H1 (cell line): ENCODE data around the gene CCDC82. TPM values are rescaled to one million over a fixed set of nuclear protein-coding genes. Genes with fewer than 3 reads are reported as not detected.

Experiments used
- CTCF ChIA-PET: fragments of 300-600 bp; sonication (Branson Sonifier 250); formaldehyde crosslinking; loops from one replicate; lab custom pipeline; 2021; ENCODE audit not compliant: partially characterized antibody; lab: Charles Lee
- POLR2A ChIA-PET: fragments of 300-600 bp; sonication (Branson Sonifier 250); formaldehyde crosslinking; loops from one replicate; lab custom pipeline; 2021; ENCODE audit warnings: inconsistent platforms; ENCODE audit not compliant: partially characterized antibody; lab: Charles Lee
- DNase-seq, 2 experiments: peaks; one replicate each; pipeline versions ENCODE4 v3.0.0 to v3.0.0-alpha.2; 2010 to 2022; ENCODE audit warnings: low spot score in 2 of 2, low read depth in 1 of 2, mixed read lengths in 1 of 2
- FAIRE-seq: peaks from 2 replicates; lab custom pipeline; 2011; peaks lifted over from hg19 to GRCh38; lab: Jason Lieb, UNC
- H2AFZ ChIP-seq: 2 replicates; pipeline ENCODE4 v1.8.1; 2012; ENCODE audit warnings: low read length, inconsistent platforms
- H2AK5ac ChIP-seq: 2 replicates; pipeline ENCODE4 v1.6.1; 2013; ENCODE audit warnings: low read depth, low read length
- H2BK120ac ChIP-seq: replicated peaks from 2 replicates; pipeline ENCODE3; 2013; ENCODE audit warnings: low read depth, low read length, inconsistent platforms
- H2BK12ac ChIP-seq: 2 replicates; pipeline ENCODE4 v1.6.1; 2013; ENCODE audit warnings: low read depth, low read length
- H2BK15ac ChIP-seq: 2 replicates; pipeline ENCODE4 v1.6.1; 2013; ENCODE audit warnings: low read length
- H2BK20ac ChIP-seq: 2 replicates; pipeline ENCODE4 v1.6.1; 2013; ENCODE audit warnings: low read length
- H2BK5ac ChIP-seq: 2 replicates; pipeline ENCODE4 v1.6.1; 2013; ENCODE audit warnings: low read depth, low read length
- H3K14ac ChIP-seq: 2 replicates; pipeline ENCODE4 v1.6.1; 2013; ENCODE audit warnings: inconsistent platforms; ENCODE audit not compliant: insufficient read length
- H3K18ac ChIP-seq: 2 replicates; pipeline ENCODE4 v1.6.1; 2013; ENCODE audit warnings: low read length; ENCODE audit errors: extremely low read depth
- H3K23ac ChIP-seq: 2 replicates; pipeline ENCODE4 v1.6.1; 2013; ENCODE audit warnings: inconsistent platforms; ENCODE audit not compliant: insufficient read length
- H3K23me2 ChIP-seq: 2 replicates; pipeline ENCODE4 v1.6.1; 2013; ENCODE audit warnings: low read depth, low read length
- H3K27ac ChIP-seq: 2 replicates; pipeline ENCODE4 v1.6.1; 2011; ENCODE audit warnings: low read depth, low read length, inconsistent platforms
- H3K27me3 ChIP-seq, 4 experiments: replicated peaks in 1 of 4; 1 replicate in 1 of 4; 2 replicates in 3 of 4; pipeline versions ENCODE4 v1.6.1 to v1.8.1; 2011 to 2013; ENCODE audit warnings: low read length in 3 of 4, mild to moderate bottlenecking in 3 of 4, inconsistent platforms in 2 of 4, mixed read lengths in 2 of 4, moderate library complexity in 1 of 4; ENCODE audit not compliant: control insufficient read depth in 3 of 4, insufficient read depth in 3 of 4; ENCODE audit errors: extremely low read depth in 1 of 4
- H3K36me3 ChIP-seq, 4 experiments: 2 replicates each; pipeline versions ENCODE4 v1.6.1 to v1.8.1; 2011 to 2013; ENCODE audit warnings: mild to moderate bottlenecking in 4 of 4, low read length in 3 of 4, moderate library complexity in 2 of 4, control low read depth in 1 of 4, inconsistent platforms in 1 of 4; ENCODE audit not compliant: insufficient read depth in 4 of 4, control insufficient read depth in 2 of 4
- H3K4ac ChIP-seq: replicated peaks from 2 replicates; pipeline ENCODE3; 2013; ENCODE audit warnings: low read length, low read depth, mixed read lengths, inconsistent platforms; ENCODE audit not compliant: insufficient read length
- H3K4me1 ChIP-seq, 4 experiments: replicated peaks in 1 of 4; 1 replicate in 1 of 4; 2 replicates in 3 of 4; pipeline versions ENCODE4 v1.6.1 to v1.8.1; 2011 to 2013; ENCODE audit warnings: low read length in 3 of 4, inconsistent platforms in 2 of 4, mixed read lengths in 1 of 4; ENCODE audit not compliant: insufficient read depth in 4 of 4, control insufficient read depth in 3 of 4
- H3K4me2 ChIP-seq, 2 experiments: 2 replicates each; pipeline versions ENCODE4 v1.6.1 to v1.8.1; 2011 to 2013; ENCODE audit warnings: low read depth in 2 of 2, low read length in 2 of 2, control low read depth in 1 of 2, inconsistent platforms in 1 of 2, mild to moderate bottlenecking in 1 of 2; ENCODE audit not compliant: insufficient read depth in 1 of 2
- H3K4me3 ChIP-seq, 4 experiments: fragments of 200-600, 300-600 bp in 1 of 4; sonication (generic), shearing (Covaris generic), sonication (Bioruptor Twin) in 1 of 4; 2 replicates each; pipeline versions ENCODE4 v1.5.1 to v1.8.1; 2011 to 2016; ENCODE audit warnings: low read length in 4 of 4, low read depth in 3 of 4, control low read depth in 2 of 4, inconsistent platforms in 2 of 4, mild to moderate bottlenecking in 2 of 4, mixed read lengths in 1 of 4, moderate library complexity in 1 of 4; ENCODE audit not compliant: insufficient read depth in 2 of 4; ENCODE audit errors: extremely low read depth in 1 of 4
- H3K56ac ChIP-seq: replicated peaks from 2 replicates; pipeline ENCODE3; 2013; ENCODE audit warnings: low read depth, mild to moderate bottlenecking, mixed read lengths, low read length, inconsistent platforms; ENCODE audit not compliant: insufficient read length
- H3K79me1 ChIP-seq: 2 replicates; pipeline ENCODE4 v1.6.1; 2013; ENCODE audit warnings: low read depth, low read length, control low read depth
- H3K79me2 ChIP-seq, 2 experiments: 2 replicates each; pipeline versions ENCODE4 v1.6.1 to v1.8.1; 2012 to 2013; ENCODE audit warnings: low read length in 2 of 2, mild to moderate bottlenecking in 2 of 2, inconsistent platforms in 1 of 2; ENCODE audit not compliant: insufficient read depth in 2 of 2, control insufficient read depth in 1 of 2
- H3K9ac ChIP-seq, 4 experiments: replicated peaks in 1 of 4; 1 replicate in 1 of 4; 2 replicates in 3 of 4; pipeline versions ENCODE4 v1.6.1 to v1.8.1; 2011 to 2013; ENCODE audit warnings: low read depth in 3 of 4, low read length in 3 of 4, control low read depth in 2 of 4, mild to moderate bottlenecking in 2 of 4, moderate library complexity in 2 of 4, inconsistent platforms in 1 of 4; ENCODE audit errors: extremely low read depth in 1 of 4
- H3K9me3 ChIP-seq, 2 experiments: 2 replicates each; pipeline versions ENCODE4 v1.6.1 to v1.8.1; 2012 to 2013; ENCODE audit warnings: mild to moderate bottlenecking in 2 of 2, moderate library complexity in 2 of 2, control low read depth in 1 of 2, inconsistent platforms in 1 of 2, low read depth in 1 of 2, low read length in 1 of 2, mixed read lengths in 1 of 2; ENCODE audit not compliant: insufficient read depth in 2 of 2
- H4K20me1 ChIP-seq, 2 experiments: replicated peaks in 1 of 2; 2 replicates each; pipeline versions ENCODE3 to v1.8.1; 2011 to 2013; ENCODE audit warnings: inconsistent platforms in 2 of 2, low read length in 2 of 2, mild to moderate bottlenecking in 1 of 2; ENCODE audit not compliant: insufficient read depth in 2 of 2, control insufficient read depth in 1 of 2
- H4K5ac ChIP-seq: 2 replicates; pipeline ENCODE4 v1.6.1; 2013; ENCODE audit warnings: low read length, low read depth, mixed read lengths, inconsistent platforms; ENCODE audit not compliant: insufficient read length
- H4K8ac ChIP-seq: 2 replicates; pipeline ENCODE4 v1.8.0; 2013; ENCODE audit warnings: mild to moderate bottlenecking, moderate library complexity, low read length, inconsistent platforms; ENCODE audit not compliant: insufficient read depth; ENCODE audit errors: extremely low read depth
- H4K91ac ChIP-seq: replicated peaks from 2 replicates; pipeline ENCODE3; 2013; ENCODE audit warnings: low read length, mixed read lengths, inconsistent platforms; ENCODE audit not compliant: insufficient read length
- ATF2 ChIP-seq: IDR thresholded peaks from 2 replicates; pipeline ENCODE4 v1.6.1; 2012; ENCODE audit warnings: low read length, inconsistent platforms
- BCL11A ChIP-seq, 2 experiments: IDR thresholded peaks; one replicate each; pipeline ENCODE4 v1.6.1; 2011; ENCODE audit warnings: low read depth in 2 of 2, low read length in 2 of 2, mild to moderate bottlenecking in 2 of 2
- EP300 ChIP-seq, 2 experiments: IDR thresholded peaks; 1 replicate in 1 of 2; 2 replicates in 1 of 2; pipeline ENCODE4 v1.6.1; 2011 to 2012; ENCODE audit warnings: low read depth in 2 of 2, low read length in 2 of 2, mild to moderate bottlenecking in 2 of 2, borderline replicate concordance in 1 of 2, inconsistent platforms in 1 of 2, moderate library complexity in 1 of 2
- GABPA ChIP-seq: IDR thresholded peaks from 2 replicates; pipeline ENCODE4 v1.6.1; 2011; ENCODE audit warnings: mild to moderate bottlenecking, low read length, moderate library complexity, borderline replicate concordance; ENCODE audit not compliant: insufficient read depth
- KDM1A ChIP-seq: fragments of 200-600, 300-600 bp; sonication (generic); IDR thresholded peaks from 2 replicates; pipeline ENCODE4 v1.7.1; 2016; ENCODE audit warnings: mild to moderate bottlenecking, low read length, borderline replicate concordance
- KDM5A ChIP-seq: fragments of 200-600 bp; IDR thresholded peaks from 2 replicates; pipeline ENCODE4 v1.7.1; 2012; ENCODE audit warnings: mild to moderate bottlenecking, low read length, inconsistent platforms, mixed read lengths
- MAFK ChIP-seq: IDR thresholded peaks from 2 replicates; pipeline ENCODE4 v1.6.1; 2012; ENCODE audit warnings: low read depth, mild to moderate bottlenecking, improper control_type of control experiment, low read length
- POU5F1 ChIP-seq: IDR thresholded peaks from 2 replicates; pipeline ENCODE4 v1.6.1; 2011; ENCODE audit warnings: low read depth, mild to moderate bottlenecking, low read length, moderate library complexity
- SIN3A ChIP-seq, 2 experiments: IDR thresholded peaks in 1 of 2; conservative IDR thresholded peaks in 1 of 2; 2 replicates each; pipeline ENCODE4 v1.6.1; 2011 to 2012; ENCODE audit warnings: low read length in 2 of 2, improper control_type of control experiment in 1 of 2, low read depth in 1 of 2, mild to moderate bottlenecking in 1 of 2
- SP2 ChIP-seq: IDR thresholded peaks from 2 replicates; pipeline ENCODE4 v1.6.1; 2012; ENCODE audit warnings: mild to moderate bottlenecking, low read length, inconsistent platforms
- TCF12 ChIP-seq: IDR thresholded peaks from 2 replicates; pipeline ENCODE4 v1.6.1; 2011; ENCODE audit warnings: low read depth, mild to moderate bottlenecking, low read length
- YY1 ChIP-seq: IDR thresholded peaks from 2 replicates; pipeline ENCODE4 v1.6.1; 2011; ENCODE audit warnings: low read depth, mild to moderate bottlenecking, low read length
- WGBS, 2 experiments: shearing (Covaris generic) in 1 of 2; methylation state at CpG; one replicate each; pipeline versions ENCODE4 v1.1.6 to v1.1.7; 2013 to 2015; ENCODE audit warnings: low lambda C conversion rate in 2 of 2, mixed read lengths in 2 of 2, inconsistent platforms in 1 of 2, low coverage in 1 of 2, missing lambda C conversion rate in 1 of 2; ENCODE audit not compliant: insufficient replicate concordance in 2 of 2, insufficient coverage in 1 of 2, insufficient read length in 1 of 2; ENCODE audit errors: extremely low coverage in 1 of 2, missing lambda C conversion rate in 1 of 2; 5-methylcytosine and 5-hydroxymethylcytosine counted together
- polyA plus RNA-seq, 7 experiments: library from polyadenylated mRNA; depleted of rRNA in 3 of 7; stranded (reverse) in 5 of 7; unstranded in 2 of 7; fragments of >200 nt in 5 of 7; fragments of 200-250 nt in 2 of 7; gene quantifications; 1 replicate in 5 of 7; 2 replicates in 1 of 7; 4 replicates in 1 of 7; pipeline versions ENCODE4 v1.2.1 to v1.2.3, GENCODE V29; 2011 to 2013; ENCODE audit warnings: missing spikeins in 2 of 7, mixed read lengths in 2 of 7
- total RNA-seq: library from RNA; stranded (reverse); fragmentation: NEBNext Ultra II Directional; extraction: Animal tissue kit (Norgen Biotek cat#: 25700); gene quantifications from 2 replicates; pipeline ENCODE4 v1.2.1, GENCODE V29; 2021

The CCDC82 gene
- total and polyA plus RNA-seq, 2 of the 8 experiments (the other 6 are each of a cell fraction or from before 2014, with no cell fraction given), result 6.0 to 15.2 TPM

GRCh38 chr11:96306071-96306470, 83.6 kb downstream of the CCDC82 start:
- ChIA-PET POLR2A (interaction anchor here (1.4 kb wide), 1 partner anchor 33 kb away, joined by 3 read pairs; no protein-coding TSS in a partner anchor), CTCF (interaction anchor here (0.6 to 3.6 kb wide), 4 partner anchors 11 to 36 kb away, joined by 3 to 27 read pairs (median 4); partner anchors contain the start of gene MAML2)
- no peak overlapping the region for H4K5ac ChIP-seq
- H3K23me2 ChIP-seq, result no peaks in the 10 kb centered on the region
- no peak overlapping the region for H3K56ac ChIP-seq
- no peaks in the 10 kb centered on the region for H3K9me3 ChIP-seq
- no peak overlapping the region for H3K23ac ChIP-seq
- peaks cover 0 to 14% (median 10%) of the 10 kb centered on the region in 4 experiments; a peak in 4 of 7 replicates for H3K4me1 ChIP-seq
- no peak overlapping the region; a peak in 1 of 4 replicates for H3K4me2 ChIP-seq
- H4K91ac ChIP-seq, result no peak overlapping the region
- no peak overlapping the region for H3K18ac ChIP-seq
- peak overlapping the region in 1 of 4 experiments; percentile 34; a peak in 1 of 7 replicates for H3K9ac ChIP-seq
- no peak overlapping the region for H2BK120ac ChIP-seq
- H3K4ac ChIP-seq, result no peak overlapping the region
- H3K27me3 ChIP-seq, result no peaks in the 10 kb centered on the region
- H3K36me3 ChIP-seq, result no peaks in the 10 kb centered on the region
- H2BK12ac ChIP-seq, result no peak overlapping the region
- H2AFZ ChIP-seq, result no peak overlapping the region
- FAIRE-seq (no peak), DNase-seq (no peak)
- 95% methylated on average over 1 of the region's 1 CpG; no CpG with 5 or more reads in 1 of the 2 experiments for WGBS, 2 experiments
- H4K20me1 ChIP-seq, result no peaks in the 10 kb centered on the region
- no peak overlapping the region for H4K8ac ChIP-seq
- no peaks in the 10 kb centered on the region for H3K79me2 ChIP-seq
- H2AK5ac ChIP-seq, result no peak overlapping the region
- H2BK15ac ChIP-seq, result no peak overlapping the region
- no peak overlapping the region for H2BK20ac ChIP-seq
- no peak overlapping the region for H3K27ac ChIP-seq
- no peak overlapping the region for H3K4me3 ChIP-seq
- H3K79me1 ChIP-seq, result no peaks in the 10 kb centered on the region; the same call in 1 of the 2 replicates
- H3K14ac ChIP-seq, result no peak overlapping the region
- no peak overlapping the region for H2BK5ac ChIP-seq
- no peak for TF ChIP-seq EP300 (IDR thresholded peaks at IDR 0.05; ENCODE audit: borderline replicate concordance in 1 of 2, low read depth in 2 of 2, low read length in 2 of 2)
- no peak for TF ChIP-seq ATF2
- no peak for TF ChIP-seq POU5F1
- no peak for TF ChIP-seq YY1
- no peak for TF ChIP-seq BCL11A (IDR thresholded peaks at IDR 0.05; ENCODE audit: low read depth in 2 of 2, low read length in 2 of 2)
- TF ChIP-seq SIN3A (conservative IDR thresholded peaks at IDR 0.05 in 1 of 2, IDR thresholded peaks at IDR 0.05 in 1 of 2; ENCODE audit: low read depth in 1 of 2, low read length in 2 of 2), result no peak
- TF ChIP-seq MAFK, result no peak
- TF ChIP-seq SP2, result no peak
- TF ChIP-seq KDM1A, result no peak
- no peak for TF ChIP-seq TCF12
- no peak for TF ChIP-seq KDM5A
- TF ChIP-seq GABPA, result no peak
